GM12878 (cell line): ENCODE measurements around the gene ZSCAN5B. TPM values are rescaled to one million over a fixed set of nuclear protein-coding genes. Genes with fewer than 3 reads are reported as not detected.

Experiments used
- ATAC-seq: fragments of 200-7000 bp; cut with Tn5 transposase; 3 replicates; pipeline ENCODE4 v1.9.1; 2020; ENCODE audit warnings: mild to moderate bottlenecking, moderate library complexity
- BruUV-seq: library from RNA; stranded (reverse); fragments of 400-500 nt; replicated peaks from 2 replicates; lab custom pipeline; 2021; lab: Mats Ljungman, UMichigan
- CTCF ChIA-PET: fragments of 300-600 bp; sonication (Branson Sonifier 250); formaldehyde crosslinking; extraction: SDS; loops from one replicate; lab custom pipeline; 2021; ENCODE audit warnings: inconsistent platforms; lab: Yijun Ruan, JAX
- POLR2A ChIA-PET: fragments of 350-600 bp; formaldehyde crosslinking; extraction: SDS; loops from one replicate; lab custom pipeline; 2021; ENCODE audit warnings: inconsistent platforms; lab: Charles Lee
- RAD21 ChIA-PET: fragments of 300-600 bp; sonication (Branson Sonifier 250); formaldehyde crosslinking; loops from one replicate; lab custom pipeline; 2023; ENCODE audit warnings: antibody characterized with exemption; ENCODE audit not compliant: unreplicated experiment; lab: Charles Lee
- SMC1A ChIA-PET: fragments of 300-600 bp; sonication (Branson Sonifier 250); formaldehyde crosslinking; loops from one replicate; lab custom pipeline; 2023; ENCODE audit not compliant: unreplicated experiment, uncharacterized antibody; lab: Charles Lee
- DNase-seq: peaks from one replicate; pipeline ENCODE4 v3.0.0-alpha.2; 2011; ENCODE audit warnings: low read depth, low spot score
- FAIRE-seq: peaks from 3 replicates; lab custom pipeline; 2011; peaks lifted over from hg19 to GRCh38; lab: Jason Lieb, UNC
- H2AFZ ChIP-seq: 2 replicates; pipeline ENCODE4 v1.6.0; 2011; ENCODE audit warnings: low read depth, low read length, control low read depth; ENCODE audit not compliant: control insufficient read depth
- H3K27ac ChIP-seq: 2 replicates; pipeline ENCODE4 v1.5.1; 2011; ENCODE audit warnings: control low read depth; ENCODE audit not compliant: control insufficient read depth, insufficient read depth
- H3K27me3 ChIP-seq, 2 experiments: replicated peaks in 1 of 2; 2 replicates each; pipeline versions ENCODE4 v1.6.0 to v1.6.1; 2011; ENCODE audit warnings: low read length in 1 of 2; ENCODE audit not compliant: control insufficient read depth in 2 of 2, insufficient read depth in 2 of 2
- H3K36me3 ChIP-seq, 2 experiments: 2 replicates each; pipeline ENCODE4 v1.5.1; 2011; ENCODE audit warnings: low read length in 1 of 2; ENCODE audit not compliant: control insufficient read depth in 2 of 2, insufficient read depth in 2 of 2
- H3K4me1 ChIP-seq: 2 replicates; pipeline ENCODE4 v1.6.1; 2011; ENCODE audit warnings: mild to moderate bottlenecking, low read length, moderate library complexity, mixed read lengths; ENCODE audit not compliant: control insufficient read depth, insufficient read depth
- H3K4me2 ChIP-seq: 2 replicates; pipeline ENCODE4 v1.6.0; 2011; ENCODE audit warnings: control low read depth; ENCODE audit not compliant: control insufficient read depth, insufficient read depth
- H3K4me3 ChIP-seq: fragments of 200-600 bp; sonication (generic); 2 replicates; pipeline ENCODE4 v1.5.1; 2016
- H3K79me2 ChIP-seq: 2 replicates; pipeline ENCODE4 v1.6.0; 2011; ENCODE audit warnings: low read length; ENCODE audit not compliant: control insufficient read depth, insufficient read depth
- H3K9ac ChIP-seq: 2 replicates; pipeline ENCODE4 v1.8.0; 2011; ENCODE audit warnings: low read length, control low read depth, mixed read lengths; ENCODE audit not compliant: control insufficient read depth, insufficient read depth
- H3K9me3 ChIP-seq: replicated peaks from 3 replicates; pipeline ENCODE4 v1.5.1; 2011; ENCODE audit warnings: mild to moderate bottlenecking, low read length; ENCODE audit not compliant: control insufficient read depth, insufficient read depth
- H4K20me1 ChIP-seq: 2 replicates; pipeline ENCODE4 v1.6.0; 2011; ENCODE audit not compliant: control insufficient read depth, insufficient read depth
- EGR1 ChIP-seq, 2 experiments: IDR thresholded peaks; 1 replicate in 1 of 2; 2 replicates in 1 of 2; pipeline ENCODE4 v1.6.1; 2011 to 2012; ENCODE audit warnings: low read depth in 2 of 2, low read length in 2 of 2, borderline replicate concordance in 1 of 2, mild to moderate bottlenecking in 1 of 2, moderate library complexity in 1 of 2
- FOXK2 ChIP-seq: fragments of 450-650 bp; IDR thresholded peaks from 2 replicates; pipeline ENCODE4 v1.6.1; 2017; ENCODE audit warnings: mild to moderate bottlenecking, moderate library complexity
- IKZF1 ChIP-seq: fragments of 450-650 bp; conservative IDR thresholded peaks from 2 replicates; pipeline ENCODE4 v1.6.1; 2017; ENCODE audit warnings: antibody characterized with exemption, mild to moderate bottlenecking
- MLLT1 ChIP-seq: fragments of 450-650 bp; IDR thresholded peaks from 2 replicates; pipeline ENCODE4 v1.6.1; 2016; ENCODE audit warnings: mild to moderate bottlenecking
- MTA2 ChIP-seq: fragments of 450-650 bp; IDR thresholded peaks from 2 replicates; pipeline ENCODE4 v1.6.1; 2016; ENCODE audit warnings: low read depth, mild to moderate bottlenecking, moderate library complexity
- NKRF ChIP-seq: fragments of 450-650 bp; conservative IDR thresholded peaks from 2 replicates; pipeline ENCODE4 v1.6.1; 2017; ENCODE audit warnings: mild to moderate bottlenecking, moderate library complexity
- SKIL ChIP-seq: fragments of 450-650 bp; IDR thresholded peaks from 2 replicates; pipeline ENCODE4 v1.6.1; 2017; ENCODE audit warnings: mild to moderate bottlenecking, low read depth, inconsistent platforms; ENCODE audit not compliant: poor library complexity, severe bottlenecking
- WGBS: methylation state at CpG from one replicate; pipeline ENCODE4 v1.1.6; 2016; ENCODE audit warnings: low lambda C conversion rate; ENCODE audit not compliant: insufficient replicate concordance, insufficient coverage; ENCODE audit errors: missing lambda C conversion rate; 5-methylcytosine and 5-hydroxymethylcytosine counted together
- in situ Hi-C: fragments of 300-500 bp; cut with MboI; formaldehyde crosslinking; loops from 9 replicates; pipeline ENCODE4 v1.14.3; 2018; ENCODE audit warnings: mixed read lengths
- intact Hi-C: fragments of 100-400 bp; cut with micrococcal nuclease; formaldehyde crosslinking; loops from one replicate; pipeline ENCODE4 v1.14.2; 2022; ENCODE audit not compliant: unreplicated experiment
- polyA plus RNA-seq, 11 experiments: library from polyadenylated mRNA; depleted of rRNA in 4 of 11; unstranded in 6 of 11; stranded (reverse) in 5 of 11; fragments of >200 nt; fragmentation: Nextera tagmentation in 4 of 11; fragmentation: Illumina TruSeq in 1 of 11; extraction: Ambion mirVana in 4 of 11; extraction: Trizol in 1 of 11; gene quantifications; 1 replicate in 1 of 11; 2 replicates in 10 of 11; pipeline versions ENCODE4 v1.2.1 to v1.2.3, GENCODE V29; 2011 to 2016; ENCODE audit warnings: inconsistent platforms in 2 of 11, missing spikeins in 2 of 11, low read depth in 1 of 11
- total RNA-seq, 4 experiments: library from RNA; depleted of rRNA in 3 of 4; stranded (reverse); fragments of >200 nt in 3 of 4; fragmentation: Illumina TruSeq in 1 of 4; extraction: Trizol in 1 of 4; gene quantifications; 2 replicates each; pipeline versions ENCODE4 v1.2.1 to v1.2.3, GENCODE V29; 2013 to 2021

The ZSCAN5B gene
- total and polyA plus RNA-seq, 10 of the 15 experiments (the other 5 are each of a cell fraction or from before 2014, with no cell fraction given) = 0.04 TPM; not detected in 9

GRCh38 chr19:56193981-56194640 lies 3.5 kb downstream of the ZSCAN5B start:
- no peak overlapping the region for H3K9ac ChIP-seq
- SMC1A ChIA-PET = no interaction called here
- H3K4me1 ChIP-seq = no peaks in the 10 kb centered on the region
- H4K20me1 ChIP-seq = no peaks in the 10 kb centered on the region
- no peak overlapping the region for H3K27ac ChIP-seq
- POLR2A ChIA-PET = no interaction called here
- H3K36me3 ChIP-seq = no peaks in the 10 kb centered on the region
- DNase-seq = no peak
- no peaks in the 10 kb centered on the region for H3K27me3 ChIP-seq
- no peak for FAIRE-seq
- in situ Hi-C loops = no loop called here
- BruUV-seq = no TSS peak
- no peak overlapping the region for H2AFZ ChIP-seq
- intact Hi-C loops = no loop called here
- no peak overlapping the region for H3K4me3 ChIP-seq
- CTCF ChIA-PET = interaction anchor here (1.6 kb wide), 1 partner anchor 139 kb away, joined by 4 read pairs; no protein-coding TSS in a partner anchor
- H3K79me2 ChIP-seq = no peaks in the 10 kb centered on the region
- RAD21 ChIA-PET = no interaction called here
- TF ChIP-seq FOXK2 (no peak), MLLT1 (no peak)
- ATAC-seq = no peak
- WGBS = 41% methylated on average over 11 of the region's 12 CpGs
- H3K9me3 ChIP-seq = no peaks in the 10 kb centered on the region
- no peak overlapping the region for H3K4me2 ChIP-seq

GRCh38 chr19:56191711-56192110 lies 5.9 kb downstream of the ZSCAN5B start:
- H3K4me2 ChIP-seq = no peak overlapping the region
- WGBS = 30% methylated on average over 9 of the region's 10 CpGs
- SMC1A ChIA-PET = no interaction called here
- no peak overlapping the region for H3K27ac ChIP-seq
- no peak overlapping the region for H3K9ac ChIP-seq
- no peak for ATAC-seq
- RAD21 ChIA-PET = no interaction called here
- POLR2A ChIA-PET = no interaction called here
- no peaks in the 10 kb centered on the region for H3K79me2 ChIP-seq
- no TSS peak for BruUV-seq
- H3K36me3 ChIP-seq = no peaks in the 10 kb centered on the region
- DNase-seq = no peak
- in situ Hi-C loops = no loop called here
- no peaks in the 10 kb centered on the region for H3K27me3 ChIP-seq
- FAIRE-seq = no peak
- H3K9me3 ChIP-seq = no peaks in the 10 kb centered on the region
- intact Hi-C loops = no loop called here
- H3K4me1 ChIP-seq = no peaks in the 10 kb centered on the region
- H4K20me1 ChIP-seq = no peaks in the 10 kb centered on the region
- H2AFZ ChIP-seq = no peak overlapping the region
- H3K4me3 ChIP-seq = no peak overlapping the region
- CTCF ChIA-PET = no interaction called here
- TF ChIP-seq IKZF1 = no peak
- no peak for TF ChIP-seq NKRF
- no peak for TF ChIP-seq EGR1 (IDR thresholded peaks at IDR 0.05; ENCODE audit: borderline replicate concordance in 1 of 2, low read depth in 2 of 2, low read length in 2 of 2)
- no peak for TF ChIP-seq SKIL
- no peak for TF ChIP-seq MTA2
